ENCODE data around the gene ROPN1L.

The ROPN1L gene

DNA sequence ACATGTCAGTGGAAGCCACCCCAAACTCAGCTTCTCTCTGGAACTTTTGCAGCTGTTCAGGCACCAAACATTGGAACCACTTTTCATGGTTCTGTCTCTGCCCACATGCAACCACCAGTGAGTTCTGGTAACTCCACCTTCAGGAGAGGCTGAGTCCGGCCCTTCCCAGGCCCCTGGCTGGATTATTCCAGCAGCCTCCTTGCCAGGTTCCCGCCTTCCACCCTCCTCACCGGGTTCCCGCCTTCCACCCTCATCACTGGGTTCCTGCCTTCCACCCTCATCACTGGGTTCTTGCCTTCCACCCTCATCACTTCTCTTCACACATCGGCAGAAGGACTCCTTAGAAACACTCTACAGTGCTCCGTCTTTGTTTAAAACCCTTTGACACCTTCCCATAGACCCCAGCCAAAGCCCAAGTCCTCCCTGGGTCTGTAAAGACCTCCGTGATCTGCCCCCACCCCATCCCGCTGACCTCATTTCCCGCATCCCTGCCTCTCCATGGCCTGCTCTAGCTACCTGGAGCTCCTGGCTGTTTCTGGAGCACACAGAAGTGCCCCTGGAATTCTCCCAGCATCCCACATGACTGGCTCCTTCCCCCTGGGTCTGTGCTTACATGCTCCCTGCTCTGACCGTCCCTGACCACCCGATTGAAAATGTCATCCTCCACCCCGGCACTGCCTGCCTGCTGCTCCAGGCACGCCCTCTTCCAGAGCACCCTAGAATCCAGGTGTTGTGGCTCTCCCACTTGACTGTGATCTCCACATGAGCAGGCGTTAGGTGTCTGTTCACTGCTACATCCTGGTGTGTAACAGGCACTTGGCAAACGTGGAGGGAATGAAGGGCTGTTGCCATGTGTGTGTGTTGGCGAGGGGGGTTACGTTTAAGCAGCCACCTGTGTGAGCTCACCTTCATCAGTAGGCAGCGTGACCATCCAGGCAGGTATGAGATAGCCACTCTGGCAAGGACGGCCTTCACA lies 17.7 kb downstream of the ROPN1L start:
- DNase-seq (ENCODE audit: extremely low read depth, low read depth): no peak
- TF ChIP-seq, protein P1, sequence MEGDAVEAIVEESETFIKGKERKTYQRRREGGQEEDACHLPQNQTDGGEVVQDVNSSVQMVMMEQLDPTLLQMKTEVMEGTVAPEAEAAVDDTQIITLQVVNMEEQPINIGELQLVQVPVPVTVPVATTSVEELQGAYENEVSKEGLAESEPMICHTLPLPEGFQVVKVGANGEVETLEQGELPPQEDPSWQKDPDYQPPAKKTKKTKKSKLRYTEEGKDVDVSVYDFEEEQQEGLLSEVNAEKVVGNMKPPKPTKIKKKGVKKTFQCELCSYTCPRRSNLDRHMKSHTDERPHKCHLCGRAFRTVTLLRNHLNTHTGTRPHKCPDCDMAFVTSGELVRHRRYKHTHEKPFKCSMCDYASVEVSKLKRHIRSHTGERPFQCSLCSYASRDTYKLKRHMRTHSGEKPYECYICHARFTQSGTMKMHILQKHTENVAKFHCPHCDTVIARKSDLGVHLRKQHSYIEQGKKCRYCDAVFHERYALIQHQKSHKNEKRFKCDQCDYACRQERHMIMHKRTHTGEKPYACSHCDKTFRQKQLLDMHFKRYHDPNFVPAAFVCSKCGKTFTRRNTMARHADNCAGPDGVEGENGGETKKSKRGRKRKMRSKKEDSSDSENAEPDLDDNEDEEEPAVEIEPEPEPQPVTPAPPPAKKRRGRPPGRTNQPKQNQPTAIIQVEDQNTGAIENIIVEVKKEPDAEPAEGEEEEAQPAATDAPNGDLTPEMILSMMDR (IDR thresholded peaks at IDR 0.05; ENCODE audit: low read depth, low read length): no peak

DNA sequence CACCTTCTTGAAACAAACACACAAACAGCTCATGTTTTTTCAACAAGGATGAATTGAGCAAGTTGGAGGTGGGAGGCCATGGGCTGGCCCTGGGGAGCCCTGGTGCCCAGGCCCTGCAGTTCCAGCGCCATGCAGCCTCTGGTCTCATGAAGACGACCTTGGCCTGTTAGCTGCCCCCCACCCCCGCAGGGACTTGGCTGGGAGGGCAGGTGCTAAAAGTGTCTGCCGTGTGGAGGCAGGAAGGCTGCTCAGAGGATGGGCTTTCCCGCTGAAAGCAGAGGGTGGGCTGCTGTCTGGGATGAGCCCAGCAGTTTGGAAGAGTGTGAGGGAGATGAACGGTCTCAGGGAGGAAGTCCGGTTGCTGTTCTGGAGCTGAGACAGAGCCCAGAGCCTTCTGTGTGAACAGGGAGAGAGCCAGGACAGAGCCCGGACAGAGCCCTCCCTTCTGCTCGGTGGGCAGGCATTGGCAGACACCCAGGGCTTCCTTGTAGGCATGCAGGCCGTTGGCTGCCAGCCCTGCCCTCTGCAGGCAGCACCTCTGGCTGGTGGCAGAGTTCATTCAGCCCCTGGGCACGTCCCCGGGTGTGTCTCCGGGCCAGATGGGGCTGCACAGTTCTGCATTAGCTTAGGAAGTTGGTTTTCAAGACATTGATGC lies 18.7 kb downstream of the ROPN1L start:
- no peak for DNase-seq (ENCODE audit: extremely low read depth, low read depth)
- TF ChIP-seq, protein P1 (IDR thresholded peaks at IDR 0.05; ENCODE audit: low read depth, low read length): no peak

DNA sequence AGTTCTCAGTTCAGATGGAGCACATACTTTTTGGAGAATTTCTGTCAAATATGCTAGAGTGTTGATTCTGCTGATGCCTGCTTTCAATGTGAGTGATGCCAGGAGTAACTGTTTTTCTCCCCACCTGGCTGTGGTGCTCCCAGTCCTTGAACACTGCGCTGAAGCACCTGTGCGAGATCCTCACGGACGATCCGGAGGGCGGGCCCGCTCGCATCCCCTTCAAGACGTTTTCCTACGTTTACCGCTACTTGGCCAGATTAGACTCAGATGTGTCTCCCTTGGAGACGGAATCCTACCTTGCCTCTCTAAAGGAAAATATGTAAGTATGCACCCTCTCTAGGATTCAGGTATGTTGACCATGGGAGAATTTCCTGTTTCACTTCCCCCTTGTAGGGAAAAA lies 19.4 kb downstream of the ROPN1L start:
- TF ChIP-seq, protein P1 (IDR thresholded peaks at IDR 0.05; ENCODE audit: low read depth, low read length): no peak
- DNase-seq (ENCODE audit: extremely low read depth, low read depth): no peak

DNA sequence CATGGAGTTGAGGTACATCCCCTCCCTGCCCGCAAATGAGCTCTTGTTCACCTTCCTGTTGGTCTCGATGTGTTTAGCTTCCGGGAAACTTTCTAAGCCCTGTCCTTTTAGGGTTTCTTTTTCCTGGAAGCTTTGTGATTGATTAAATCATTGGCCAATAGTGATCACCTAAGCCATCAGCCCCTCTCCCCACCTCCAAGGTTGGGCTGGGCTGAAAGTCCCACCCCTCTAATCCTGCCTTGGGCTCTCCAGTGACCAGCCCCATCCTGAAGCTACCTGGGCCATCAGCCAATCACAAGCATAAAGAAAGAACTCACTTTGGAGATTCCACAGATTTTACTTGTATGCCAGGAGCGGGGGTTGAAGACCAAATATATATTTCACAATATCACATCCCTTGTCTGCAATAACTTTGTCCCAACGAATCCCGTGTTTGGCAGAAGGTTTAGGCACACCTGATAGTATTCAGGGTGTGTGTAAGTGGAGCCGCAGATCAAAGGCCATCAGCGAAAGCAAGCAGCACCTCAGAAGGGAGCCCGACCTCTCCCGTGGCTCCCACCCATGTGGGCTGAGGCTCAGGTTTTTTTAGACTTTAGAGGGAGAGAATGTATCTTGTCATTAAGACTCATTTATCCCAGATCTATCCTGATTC lies 20.4 kb downstream of the ROPN1L start:
- TF ChIP-seq, protein P1 (IDR thresholded peaks at IDR 0.05; ENCODE audit: low read depth, low read length): no peak
- DNase-seq (ENCODE audit: extremely low read depth, low read depth): no peak

DNA sequence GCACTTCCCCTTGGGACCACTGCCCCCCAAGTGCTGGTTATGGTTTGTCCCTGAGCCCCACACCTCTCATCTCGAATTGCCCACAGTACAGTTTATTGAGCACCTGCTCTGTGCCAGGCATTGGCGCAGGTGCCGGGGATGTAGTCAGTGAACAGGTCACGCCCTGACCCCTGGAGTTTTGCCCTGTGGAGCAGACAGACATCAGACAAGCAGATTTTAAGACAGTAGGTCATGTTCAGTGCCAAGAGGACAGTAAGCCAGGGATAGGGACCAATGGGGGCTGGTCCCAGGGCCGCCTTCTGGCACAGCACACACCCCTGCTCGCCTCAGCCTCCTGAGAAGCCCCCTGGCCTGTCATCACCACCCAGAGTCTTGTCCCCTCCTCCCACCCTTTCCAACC lies 21.9 kb downstream of the ROPN1L start:
- TF ChIP-seq, protein P1 (IDR thresholded peaks at IDR 0.05; ENCODE audit: low read depth, low read length): no peak

DNA sequence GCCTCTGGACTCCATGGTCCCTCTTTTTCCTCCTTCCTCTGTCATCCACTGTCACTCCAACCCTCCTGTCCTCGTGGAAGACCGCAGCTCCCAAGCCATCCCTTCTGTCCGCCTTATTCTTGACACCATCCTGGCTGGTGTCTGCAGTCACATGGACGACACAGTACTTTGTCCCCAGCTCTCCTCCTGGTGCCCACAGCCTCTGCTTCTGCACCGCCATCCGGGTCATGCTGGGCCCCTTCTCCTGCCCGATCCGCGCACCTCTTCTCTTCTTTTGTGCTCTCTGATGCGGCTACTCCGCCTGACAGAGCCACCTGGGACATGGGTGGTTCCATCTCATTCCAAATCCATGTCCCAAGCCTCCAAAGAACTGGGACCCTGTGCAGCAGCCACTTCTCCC lies 22.5 kb downstream of the ROPN1L start:
- DNase-seq (ENCODE audit: extremely low read depth, low read depth): no peak
- TF ChIP-seq, protein P1 (IDR thresholded peaks at IDR 0.05; ENCODE audit: low read depth, low read length): no peak

More for the DNA sequence above, 21.9 kb downstream of the ROPN1L start:
- no peak for DNase-seq (ENCODE audit: extremely low read depth, low read depth)
